ENCODE data around the gene FAM193B.

Gene FAM193B

GRCh38 chr5:177592010-177592834 lies 37.9 kb upstream of the FAM193B start, which contains the start of gene TMED9:
TMED9 (plus strand) TSS chr5:177592203; CDS start chr5:177592215, 12 bp downstream.
- H3K27me3 ChIP-seq (replicated peaks; ENCODE audit: control insufficient read depth, insufficient read depth, low read length), result no peaks in the 10 kb centered on the region
- H3K36me3 ChIP-seq (ENCODE audit: control insufficient read depth, insufficient read depth, low read length), result peaks cover 31% of the 10 kb centered on the region
- peak; percentile 93 for DNase-seq (ENCODE audit: extremely low read depth, insufficient read length)
- H3K4me3 ChIP-seq (replicated peaks; ENCODE audit: low read depth, low read length), result peak within 1 kb of the TSS; percentile 100
- TF ChIP-seq CTCF (IDR thresholded peaks at IDR 0.05; ENCODE audit: insufficient read depth, low read length, poor library complexity, severe bottlenecking), result no peak

DNA sequence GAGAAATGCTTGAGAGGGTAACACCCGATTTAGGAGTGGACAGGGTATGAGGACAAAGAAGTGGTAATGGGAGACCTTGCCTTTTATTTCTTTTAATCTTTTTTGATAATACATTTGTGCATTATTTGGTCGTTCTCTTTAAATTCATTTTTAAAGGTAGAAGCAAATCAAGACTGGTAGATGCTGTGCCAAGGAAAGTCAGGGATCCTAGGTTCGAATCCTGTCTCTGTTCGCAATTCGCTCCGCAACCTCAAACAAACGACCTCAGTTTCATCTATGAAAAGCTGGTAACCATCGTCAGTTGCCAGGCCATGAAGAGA lies 37.3 kb upstream of the FAM193B start:
- no peak for TF ChIP-seq CTCF (IDR thresholded peaks at IDR 0.05; ENCODE audit: insufficient read depth, low read length, poor library complexity, severe bottlenecking)
- DNase-seq (ENCODE audit: extremely low read depth, insufficient read length), result no peak
- no peaks in the 10 kb centered on the region for H3K27me3 ChIP-seq (replicated peaks; ENCODE audit: control insufficient read depth, insufficient read depth, low read length)
- H3K36me3 ChIP-seq (ENCODE audit: control insufficient read depth, insufficient read depth, low read length), result peaks cover 29% of the 10 kb centered on the region
- H3K4me3 ChIP-seq (replicated peaks; ENCODE audit: low read depth, low read length), result peak overlapping the region; percentile 39; the same call in 1 of the 2 replicates

DNA sequence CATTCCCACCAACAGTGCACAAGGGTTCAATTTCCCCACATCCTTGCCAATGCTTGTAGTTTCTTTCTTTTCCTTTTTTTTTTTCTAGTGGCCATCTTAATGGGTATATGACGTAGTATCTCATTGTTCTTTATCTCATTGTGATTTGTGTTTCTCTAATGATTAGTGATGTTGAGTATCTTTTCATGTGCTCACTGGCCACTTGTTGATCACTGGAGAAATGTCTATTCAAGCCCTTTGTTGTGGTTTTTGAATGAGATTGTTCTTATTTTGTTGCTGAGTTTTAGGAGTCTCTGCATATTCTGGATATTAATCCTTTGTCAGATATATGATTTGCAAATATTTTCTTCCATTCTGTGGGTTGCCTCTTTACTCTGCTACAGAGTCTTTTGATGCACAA lies 36.0 kb upstream of the FAM193B start:
- no peak for DNase-seq (ENCODE audit: extremely low read depth, insufficient read length)
- no peak for TF ChIP-seq CTCF (IDR thresholded peaks at IDR 0.05; ENCODE audit: insufficient read depth, low read length, poor library complexity, severe bottlenecking)
- H3K4me3 ChIP-seq (replicated peaks; ENCODE audit: low read depth, low read length), result no peak overlapping the region
- no peaks in the 10 kb centered on the region for H3K27me3 ChIP-seq (replicated peaks; ENCODE audit: control insufficient read depth, insufficient read depth, low read length)
- peaks cover 17% of the 10 kb centered on the region for H3K36me3 ChIP-seq (ENCODE audit: control insufficient read depth, insufficient read depth, low read length)

DNA sequence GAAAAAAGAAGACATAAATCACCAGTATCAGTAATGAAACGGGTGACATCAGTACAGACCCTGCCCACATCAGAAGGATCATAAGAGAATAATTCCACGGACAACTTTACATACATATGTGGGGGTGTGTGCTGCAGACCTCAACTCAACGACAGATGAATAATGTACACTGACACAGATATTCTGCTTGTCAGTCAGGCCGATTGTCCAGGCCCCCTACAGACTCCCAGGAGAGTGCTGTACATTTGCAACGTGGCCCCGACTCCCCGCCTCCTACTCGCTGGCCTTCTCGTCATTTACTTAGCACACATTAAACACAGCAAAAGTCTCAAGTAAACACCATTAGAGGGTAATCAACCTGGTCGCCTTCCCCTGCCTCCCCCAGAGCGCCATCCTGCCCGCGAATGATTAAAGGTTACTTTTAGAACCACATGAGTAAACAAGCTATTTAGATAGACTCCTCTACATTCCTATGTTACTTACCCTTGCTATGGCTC lies 34.1 kb upstream of the FAM193B start:
- DNase-seq (ENCODE audit: extremely low read depth, insufficient read length), result no peak
- H3K36me3 ChIP-seq (ENCODE audit: control insufficient read depth, insufficient read depth, low read length), result no peaks in the 10 kb centered on the region
- TF ChIP-seq CTCF (IDR thresholded peaks at IDR 0.05; ENCODE audit: insufficient read depth, low read length, poor library complexity, severe bottlenecking), result no peak
- no peaks in the 10 kb centered on the region for H3K27me3 ChIP-seq (replicated peaks; ENCODE audit: control insufficient read depth, insufficient read depth, low read length)
- H3K4me3 ChIP-seq (replicated peaks; ENCODE audit: low read depth, low read length), result no peak overlapping the region

DNA sequence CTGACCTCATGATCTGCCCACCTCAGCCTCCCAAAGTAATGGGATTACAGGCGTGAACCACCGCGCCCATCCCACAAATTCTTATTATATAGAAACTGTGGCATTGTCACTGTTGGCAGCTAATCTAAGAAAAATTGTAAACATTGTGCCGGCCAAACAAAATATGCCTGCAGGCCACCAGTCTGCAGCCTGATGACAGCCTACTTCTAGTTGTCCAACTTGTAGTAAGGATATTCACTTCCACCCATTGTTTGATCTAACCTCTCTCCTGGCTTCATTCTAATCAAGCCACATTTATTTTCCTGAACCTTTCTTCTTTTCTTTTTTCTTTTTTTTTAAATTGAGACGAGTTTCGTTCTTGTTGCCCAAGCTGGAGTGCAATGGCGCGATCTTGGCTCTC lies 24.0 kb upstream of the FAM193B start:
- no peak for TF ChIP-seq CTCF (IDR thresholded peaks at IDR 0.05; ENCODE audit: insufficient read depth, low read length, poor library complexity, severe bottlenecking)
- no peak for DNase-seq (ENCODE audit: extremely low read depth, insufficient read length)

More for the DNA sequence above, 24.0 kb upstream of the FAM193B start:
- no peak overlapping the region for H3K4me3 ChIP-seq (replicated peaks; ENCODE audit: low read depth, low read length)
- no peaks in the 10 kb centered on the region for H3K36me3 ChIP-seq (ENCODE audit: control insufficient read depth, insufficient read depth, low read length)
- H3K27me3 ChIP-seq (replicated peaks; ENCODE audit: control insufficient read depth, insufficient read depth, low read length), result no peaks in the 10 kb centered on the region
